H1 (cell line): ENCODE results near the gene AANAT. TPM values are rescaled to one million over a fixed set of nuclear protein-coding genes. Genes with fewer than 3 reads are reported as not detected.

Experiments used
- CTCF ChIA-PET: fragments of 300-600 bp; sonication (Branson Sonifier 250); formaldehyde crosslinking; loops from one replicate; lab custom pipeline; 2021; ENCODE audit not compliant: partially characterized antibody; lab: Charles Lee
- POLR2A ChIA-PET: fragments of 300-600 bp; sonication (Branson Sonifier 250); formaldehyde crosslinking; loops from one replicate; lab custom pipeline; 2021; ENCODE audit warnings: inconsistent platforms; ENCODE audit not compliant: partially characterized antibody; lab: Charles Lee
- DNase-seq, 2 experiments: peaks; one replicate each; pipeline versions ENCODE4 v3.0.0 to v3.0.0-alpha.2; 2010 to 2022; ENCODE audit warnings: low spot score in 2 of 2, low read depth in 1 of 2, mixed read lengths in 1 of 2
- FAIRE-seq: peaks from 2 replicates; lab custom pipeline; 2011; peaks lifted over from hg19 to GRCh38; lab: Jason Lieb, UNC
- H2AFZ ChIP-seq: 2 replicates; pipeline ENCODE4 v1.8.1; 2012; ENCODE audit warnings: low read length, inconsistent platforms
- H2AK5ac ChIP-seq: 2 replicates; pipeline ENCODE4 v1.6.1; 2013; ENCODE audit warnings: low read depth, low read length
- H2BK120ac ChIP-seq: replicated peaks from 2 replicates; pipeline ENCODE3; 2013; ENCODE audit warnings: low read depth, low read length, inconsistent platforms
- H2BK12ac ChIP-seq: 2 replicates; pipeline ENCODE4 v1.6.1; 2013; ENCODE audit warnings: low read depth, low read length
- H2BK15ac ChIP-seq: 2 replicates; pipeline ENCODE4 v1.6.1; 2013; ENCODE audit warnings: low read length
- H2BK20ac ChIP-seq: 2 replicates; pipeline ENCODE4 v1.6.1; 2013; ENCODE audit warnings: low read length
- H2BK5ac ChIP-seq: 2 replicates; pipeline ENCODE4 v1.6.1; 2013; ENCODE audit warnings: low read depth, low read length
- H3K14ac ChIP-seq: 2 replicates; pipeline ENCODE4 v1.6.1; 2013; ENCODE audit warnings: inconsistent platforms; ENCODE audit not compliant: insufficient read length
- H3K18ac ChIP-seq: 2 replicates; pipeline ENCODE4 v1.6.1; 2013; ENCODE audit warnings: low read length; ENCODE audit errors: extremely low read depth
- H3K23ac ChIP-seq: 2 replicates; pipeline ENCODE4 v1.6.1; 2013; ENCODE audit warnings: inconsistent platforms; ENCODE audit not compliant: insufficient read length
- H3K23me2 ChIP-seq: 2 replicates; pipeline ENCODE4 v1.6.1; 2013; ENCODE audit warnings: low read depth, low read length
- H3K27ac ChIP-seq: 2 replicates; pipeline ENCODE4 v1.6.1; 2011; ENCODE audit warnings: low read depth, low read length, inconsistent platforms
- H3K27me3 ChIP-seq, 4 experiments: replicated peaks in 1 of 4; 1 replicate in 1 of 4; 2 replicates in 3 of 4; pipeline versions ENCODE4 v1.6.1 to v1.8.1; 2011 to 2013; ENCODE audit warnings: low read length in 3 of 4, mild to moderate bottlenecking in 3 of 4, inconsistent platforms in 2 of 4, mixed read lengths in 2 of 4, moderate library complexity in 1 of 4; ENCODE audit not compliant: control insufficient read depth in 3 of 4, insufficient read depth in 3 of 4; ENCODE audit errors: extremely low read depth in 1 of 4
- H3K36me3 ChIP-seq, 4 experiments: 2 replicates each; pipeline versions ENCODE4 v1.6.1 to v1.8.1; 2011 to 2013; ENCODE audit warnings: mild to moderate bottlenecking in 4 of 4, low read length in 3 of 4, moderate library complexity in 2 of 4, control low read depth in 1 of 4, inconsistent platforms in 1 of 4; ENCODE audit not compliant: insufficient read depth in 4 of 4, control insufficient read depth in 2 of 4
- H3K4ac ChIP-seq: replicated peaks from 2 replicates; pipeline ENCODE3; 2013; ENCODE audit warnings: low read length, low read depth, mixed read lengths, inconsistent platforms; ENCODE audit not compliant: insufficient read length
- H3K4me1 ChIP-seq, 4 experiments: replicated peaks in 1 of 4; 1 replicate in 1 of 4; 2 replicates in 3 of 4; pipeline versions ENCODE4 v1.6.1 to v1.8.1; 2011 to 2013; ENCODE audit warnings: low read length in 3 of 4, inconsistent platforms in 2 of 4, mixed read lengths in 1 of 4; ENCODE audit not compliant: insufficient read depth in 4 of 4, control insufficient read depth in 3 of 4
- H3K4me2 ChIP-seq, 2 experiments: 2 replicates each; pipeline versions ENCODE4 v1.6.1 to v1.8.1; 2011 to 2013; ENCODE audit warnings: low read depth in 2 of 2, low read length in 2 of 2, control low read depth in 1 of 2, inconsistent platforms in 1 of 2, mild to moderate bottlenecking in 1 of 2; ENCODE audit not compliant: insufficient read depth in 1 of 2
- H3K4me3 ChIP-seq, 4 experiments: fragments of 200-600, 300-600 bp in 1 of 4; sonication (generic), shearing (Covaris generic), sonication (Bioruptor Twin) in 1 of 4; 2 replicates each; pipeline versions ENCODE4 v1.5.1 to v1.8.1; 2011 to 2016; ENCODE audit warnings: low read length in 4 of 4, low read depth in 3 of 4, control low read depth in 2 of 4, inconsistent platforms in 2 of 4, mild to moderate bottlenecking in 2 of 4, mixed read lengths in 1 of 4, moderate library complexity in 1 of 4; ENCODE audit not compliant: insufficient read depth in 2 of 4; ENCODE audit errors: extremely low read depth in 1 of 4
- H3K56ac ChIP-seq: replicated peaks from 2 replicates; pipeline ENCODE3; 2013; ENCODE audit warnings: low read depth, mild to moderate bottlenecking, mixed read lengths, low read length, inconsistent platforms; ENCODE audit not compliant: insufficient read length
- H3K79me1 ChIP-seq: 2 replicates; pipeline ENCODE4 v1.6.1; 2013; ENCODE audit warnings: low read depth, low read length, control low read depth
- H3K79me2 ChIP-seq, 2 experiments: 2 replicates each; pipeline versions ENCODE4 v1.6.1 to v1.8.1; 2012 to 2013; ENCODE audit warnings: low read length in 2 of 2, mild to moderate bottlenecking in 2 of 2, inconsistent platforms in 1 of 2; ENCODE audit not compliant: insufficient read depth in 2 of 2, control insufficient read depth in 1 of 2
- H3K9ac ChIP-seq, 4 experiments: replicated peaks in 1 of 4; 1 replicate in 1 of 4; 2 replicates in 3 of 4; pipeline versions ENCODE4 v1.6.1 to v1.8.1; 2011 to 2013; ENCODE audit warnings: low read depth in 3 of 4, low read length in 3 of 4, control low read depth in 2 of 4, mild to moderate bottlenecking in 2 of 4, moderate library complexity in 2 of 4, inconsistent platforms in 1 of 4; ENCODE audit errors: extremely low read depth in 1 of 4
- H3K9me3 ChIP-seq, 2 experiments: 2 replicates each; pipeline versions ENCODE4 v1.6.1 to v1.8.1; 2012 to 2013; ENCODE audit warnings: mild to moderate bottlenecking in 2 of 2, moderate library complexity in 2 of 2, control low read depth in 1 of 2, inconsistent platforms in 1 of 2, low read depth in 1 of 2, low read length in 1 of 2, mixed read lengths in 1 of 2; ENCODE audit not compliant: insufficient read depth in 2 of 2
- H4K20me1 ChIP-seq, 2 experiments: replicated peaks in 1 of 2; 2 replicates each; pipeline versions ENCODE3 to v1.8.1; 2011 to 2013; ENCODE audit warnings: inconsistent platforms in 2 of 2, low read length in 2 of 2, mild to moderate bottlenecking in 1 of 2; ENCODE audit not compliant: insufficient read depth in 2 of 2, control insufficient read depth in 1 of 2
- H4K5ac ChIP-seq: 2 replicates; pipeline ENCODE4 v1.6.1; 2013; ENCODE audit warnings: low read length, low read depth, mixed read lengths, inconsistent platforms; ENCODE audit not compliant: insufficient read length
- H4K8ac ChIP-seq: 2 replicates; pipeline ENCODE4 v1.8.0; 2013; ENCODE audit warnings: mild to moderate bottlenecking, moderate library complexity, low read length, inconsistent platforms; ENCODE audit not compliant: insufficient read depth; ENCODE audit errors: extremely low read depth
- H4K91ac ChIP-seq: replicated peaks from 2 replicates; pipeline ENCODE3; 2013; ENCODE audit warnings: low read length, mixed read lengths, inconsistent platforms; ENCODE audit not compliant: insufficient read length
- BCL11A ChIP-seq, 2 experiments: IDR thresholded peaks; one replicate each; pipeline ENCODE4 v1.6.1; 2011; ENCODE audit warnings: low read depth in 2 of 2, low read length in 2 of 2, mild to moderate bottlenecking in 2 of 2
- BRCA1 ChIP-seq: IDR thresholded peaks from 2 replicates; pipeline ENCODE4 v1.6.1; 2012; ENCODE audit warnings: low read depth, low read length, improper control_type of control experiment
- FOSL1 ChIP-seq: IDR thresholded peaks from 2 replicates; pipeline ENCODE4 v1.6.1; 2011; ENCODE audit warnings: mild to moderate bottlenecking, low read depth, low read length, moderate library complexity; ENCODE audit not compliant: insufficient read depth
- GTF2F1 ChIP-seq: IDR thresholded peaks from 2 replicates; pipeline ENCODE4 v1.6.1; 2012; ENCODE audit warnings: low read depth, low read length, improper control_type of control experiment, borderline replicate concordance
- JUND ChIP-seq: IDR thresholded peaks from 2 replicates; pipeline ENCODE4 v1.6.1; 2011; ENCODE audit warnings: mild to moderate bottlenecking, improper control_type of control experiment, low read length
- KDM1A ChIP-seq: fragments of 200-600, 300-600 bp; sonication (generic); IDR thresholded peaks from 2 replicates; pipeline ENCODE4 v1.7.1; 2016; ENCODE audit warnings: mild to moderate bottlenecking, low read length, borderline replicate concordance
- KDM4A ChIP-seq: IDR thresholded peaks from one replicate; pipeline ENCODE4 v1.7.1; 2012; ENCODE audit warnings: low read depth, mild to moderate bottlenecking, moderate library complexity, low read length, inconsistent platforms; ENCODE audit not compliant: severe bottlenecking
- MAFK ChIP-seq: IDR thresholded peaks from 2 replicates; pipeline ENCODE4 v1.6.1; 2012; ENCODE audit warnings: low read depth, mild to moderate bottlenecking, improper control_type of control experiment, low read length
- NRF1 ChIP-seq: IDR thresholded peaks from 2 replicates; pipeline ENCODE4 v1.6.1; 2011; ENCODE audit warnings: mild to moderate bottlenecking, low read depth, low read length, improper control_type of control experiment
- POU5F1 ChIP-seq: IDR thresholded peaks from 2 replicates; pipeline ENCODE4 v1.6.1; 2011; ENCODE audit warnings: low read depth, mild to moderate bottlenecking, low read length, moderate library complexity
- RXRA ChIP-seq: IDR thresholded peaks from 2 replicates; pipeline ENCODE4 v1.6.1; 2011; ENCODE audit warnings: low read depth, mild to moderate bottlenecking, low read length, moderate library complexity; ENCODE audit not compliant: insufficient read depth
- SP4 ChIP-seq: IDR thresholded peaks from 2 replicates; pipeline ENCODE4 v1.6.1; 2012; ENCODE audit warnings: low read length, inconsistent platforms
- TAF7 ChIP-seq: optimal IDR thresholded peaks from 2 replicates; pipeline ENCODE3; 2011; ENCODE audit warnings: low read depth, mild to moderate bottlenecking, inconsistent platforms, low read length, moderate library complexity, borderline replicate concordance
- WGBS, 2 experiments: shearing (Covaris generic) in 1 of 2; methylation state at CpG; one replicate each; pipeline versions ENCODE4 v1.1.6 to v1.1.7; 2013 to 2015; ENCODE audit warnings: low lambda C conversion rate in 2 of 2, mixed read lengths in 2 of 2, inconsistent platforms in 1 of 2, low coverage in 1 of 2, missing lambda C conversion rate in 1 of 2; ENCODE audit not compliant: insufficient replicate concordance in 2 of 2, insufficient coverage in 1 of 2, insufficient read length in 1 of 2; ENCODE audit errors: extremely low coverage in 1 of 2, missing lambda C conversion rate in 1 of 2; 5-methylcytosine and 5-hydroxymethylcytosine counted together
- polyA plus RNA-seq, 7 experiments: library from polyadenylated mRNA; depleted of rRNA in 3 of 7; stranded (reverse) in 5 of 7; unstranded in 2 of 7; fragments of >200 nt in 5 of 7; fragments of 200-250 nt in 2 of 7; gene quantifications; 1 replicate in 5 of 7; 2 replicates in 1 of 7; 4 replicates in 1 of 7; pipeline versions ENCODE4 v1.2.1 to v1.2.3, GENCODE V29; 2011 to 2013; ENCODE audit warnings: missing spikeins in 2 of 7, mixed read lengths in 2 of 7
- total RNA-seq: library from RNA; stranded (reverse); fragmentation: NEBNext Ultra II Directional; extraction: Animal tissue kit (Norgen Biotek cat#: 25700); gene quantifications from 2 replicates; pipeline ENCODE4 v1.2.1, GENCODE V29; 2021
- TF ChIP-seq, protein P1 (sequence below): IDR thresholded peaks from 2 replicates; pipeline ENCODE4 v1.6.1; 2012; ENCODE audit warnings: inconsistent platforms

The AANAT gene
- total and polyA plus RNA-seq, 2 of the 8 experiments (the other 6 are each of a cell fraction or from before 2014, with no cell fraction given) = 0.53 TPM; not detected in 1

DNA sequence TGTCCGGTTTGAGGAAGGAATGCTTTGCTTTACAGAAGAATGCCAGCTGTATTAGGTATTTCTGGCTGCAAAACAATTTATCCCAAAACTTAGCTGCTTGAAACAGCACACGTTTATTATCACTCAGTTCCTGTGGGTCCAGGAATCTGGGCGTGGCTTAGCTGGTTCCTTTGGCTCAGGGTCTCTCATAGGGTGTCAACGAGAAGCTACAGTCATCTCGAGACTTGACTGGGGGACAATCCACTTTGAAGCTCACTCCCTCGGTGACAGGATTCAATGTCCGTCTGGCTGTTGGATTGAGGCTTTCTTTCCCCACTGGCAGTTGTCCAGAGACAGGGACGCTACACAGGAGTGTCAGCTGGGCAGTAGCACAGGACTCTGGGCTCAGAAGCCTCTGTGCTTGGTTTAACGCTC, 43.4 kb downstream of the AANAT start:
- TF ChIP-seq, protein P1, sequence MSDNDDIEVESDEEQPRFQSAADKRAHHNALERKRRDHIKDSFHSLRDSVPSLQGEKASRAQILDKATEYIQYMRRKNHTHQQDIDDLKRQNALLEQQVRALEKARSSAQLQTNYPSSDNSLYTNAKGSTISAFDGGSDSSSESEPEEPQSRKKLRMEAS = no peak
- no peak for TF ChIP-seq BCL11A (IDR thresholded peaks at IDR 0.05; ENCODE audit: low read depth in 2 of 2, low read length in 2 of 2)
- TF ChIP-seq FOSL1 = no peak
- TF ChIP-seq RXRA = no peak
- no peak for TF ChIP-seq KDM4A
- TF ChIP-seq JUND = no peak
- no peak for TF ChIP-seq BRCA1
- TF ChIP-seq GTF2F1 = no peak
- TF ChIP-seq TAF7 = no peak
- no peak for TF ChIP-seq SP4
- TF ChIP-seq NRF1 = no peak
- TF ChIP-seq POU5F1 = no peak
- TF ChIP-seq KDM1A = no peak
- TF ChIP-seq MAFK = no peak
- H2AFZ ChIP-seq = no peak overlapping the region
- H3K36me3 ChIP-seq = no peaks in the 10 kb centered on the region
- H2BK20ac ChIP-seq = no peak overlapping the region
- no peak overlapping the region for H3K9ac ChIP-seq
- FAIRE-seq (no peak), DNase-seq (no peak)
- no peak overlapping the region for H3K4ac ChIP-seq
- H3K79me2 ChIP-seq = no peaks in the 10 kb centered on the region
- H3K4me2 ChIP-seq = no peak overlapping the region
- no peak overlapping the region for H2BK12ac ChIP-seq
- H4K91ac ChIP-seq = no peak overlapping the region
- H2BK15ac ChIP-seq = no peak overlapping the region
- no peak overlapping the region for H4K5ac ChIP-seq
- H3K4me3 ChIP-seq = no peak overlapping the region
- H3K27ac ChIP-seq = no peak overlapping the region
- peaks cover 0 to 6% (median 4%) of the 10 kb centered on the region in 4 experiments; a peak in 5 of 7 replicates for H3K27me3 ChIP-seq
- H3K79me1 ChIP-seq = no peaks in the 10 kb centered on the region
- no peaks in the 10 kb centered on the region for H3K23me2 ChIP-seq
- no peak overlapping the region for H3K14ac ChIP-seq
- no peaks in the 10 kb centered on the region for H3K9me3 ChIP-seq
- peaks cover 0 to 5% (median under 1%) of the 10 kb centered on the region in 4 experiments; a peak in 1 of 7 replicates for H3K4me1 ChIP-seq
- POLR2A ChIA-PET = interaction anchor here (0.7 kb wide), 1 partner anchor 46 kb away, joined by 3 read pairs; no protein-coding TSS in a partner anchor
- CTCF ChIA-PET = interaction anchor here (0.7 to 20.2 kb wide), 10 partner anchors 10 to 1661 kb away, joined by 4 to 446 read pairs (median 6); partner anchors contain the start of genes AANAT and PRCD
- H3K18ac ChIP-seq = no peak overlapping the region
- H4K8ac ChIP-seq = no peak overlapping the region
- no peak overlapping the region for H3K56ac ChIP-seq
- no peak overlapping the region for H2BK120ac ChIP-seq
- no peaks in the 10 kb centered on the region for H4K20me1 ChIP-seq
- no peak overlapping the region for H2AK5ac ChIP-seq
- no peak overlapping the region for H2BK5ac ChIP-seq
- 70% methylated on average over 9 of the region's 9 CpGs; no CpG with 5 or more reads in 1 of the 2 experiments for WGBS, 2 experiments
- no peak overlapping the region for H3K23ac ChIP-seq
